ENCODE data around the gene OR5AN1.
"Not testable (repeated sequence)": the region's sequence is repeated elsewhere in the genome, so short reads cannot be mapped to it uniquely, and the experiment has no call there.

Gene OR5AN1

GRCh38 chr11:59358595-59358994 lies at the start of gene OR5AN1:
Gene OR5AN1 (plus strand): TSS chr11:59358895. CDS start chr11:59364459, 5,564 bp downstream.
- no peak for DNase-seq

GRCh38 chr11:59335001-59335400 lies 23.7 kb upstream of the OR5AN1 start:
- no peak for DNase-seq

- DNase-seq, result no peak
These were observed 22.5 kb upstream of the OR5AN1 start for GRCh38 chr11:59336176-59336575.

- DNase-seq, result no peak
These were observed 21.8 kb upstream of the OR5AN1 start for GRCh38 chr11:59336931-59337330.

- not testable (repeated sequence) for DNase-seq
These were observed 9.0 kb upstream of the OR5AN1 start for GRCh38 chr11:59349657-59350056.

GRCh38 chr11:59355226-59355625 lies 3.5 kb upstream of the OR5AN1 start:
- DNase-seq, result no peak

- DNase-seq, result no peak
These were observed 2.1 kb upstream of the OR5AN1 start for GRCh38 chr11:59356561-59356960.

GRCh38 chr11:59358020-59358419 lies 675 bp upstream of the OR5AN1 start:
- DNase-seq, result no peak

GRCh38 chr11:59365232-59366018 lies 6.7 kb downstream of the OR5AN1 start:
- no peak for DNase-seq

- no peak for DNase-seq
These were observed 9.7 kb downstream of the OR5AN1 start for GRCh38 chr11:59368238-59369022.

GRCh38 chr11:59372324-59372723 lies 13.6 kb downstream of the OR5AN1 start:
- DNase-seq, result not testable (repeated sequence)

GRCh38 chr11:59380263-59381059 lies 21.8 kb downstream of the OR5AN1 start:
- DNase-seq, result no peak

- no peak for DNase-seq
These were observed 35.5 kb downstream of the OR5AN1 start for GRCh38 chr11:59394186-59394585.

- DNase-seq, result no peak
These were observed 42.0 kb downstream of the OR5AN1 start for GRCh38 chr11:59400461-59401261.

GRCh38 chr11:59401262-59401552 lies 42.5 kb downstream of the OR5AN1 start:
- no peak for DNase-seq

- DNase-seq, result no peak
These were observed 44.9 kb downstream of the OR5AN1 start for GRCh38 chr11:59403546-59403945.

- no peak for DNase-seq
These were observed 55.0 kb downstream of the OR5AN1 start for GRCh38 chr11:59413646-59414045.

GRCh38 chr11:59415111-59415510 lies 56.4 kb downstream of the OR5AN1 start:
- DNase-seq, result no peak

- no peak for DNase-seq
These were observed 57.9 kb downstream of the OR5AN1 start for GRCh38 chr11:59416613-59417012.

GRCh38 chr11:59417023-59417422 lies 58.3 kb downstream of the OR5AN1 start:
- no peak for DNase-seq

- DNase-seq, result no peak
These were observed 59.5 kb downstream of the OR5AN1 start for GRCh38 chr11:59418156-59418555.

Data from activated effector memory CD4-positive, alpha-beta T cell treated with anti-CD3 and anti-CD28 coated beads, Interleukin-2, amount 50 U/mL, for 16 hours (primary cell).